ENCODE data around the gene SLIT3. TPM values are rescaled to one million over a fixed set of nuclear protein-coding genes. Genes with fewer than 3 reads are reported as not detected.

The SLIT3 gene
- total and polyA plus RNA-seq, 2 donors (not counting 3 experiments of a cell fraction or from before 2014, with no cell fraction given), result 0.90 to 1.0 TPM

DNA sequence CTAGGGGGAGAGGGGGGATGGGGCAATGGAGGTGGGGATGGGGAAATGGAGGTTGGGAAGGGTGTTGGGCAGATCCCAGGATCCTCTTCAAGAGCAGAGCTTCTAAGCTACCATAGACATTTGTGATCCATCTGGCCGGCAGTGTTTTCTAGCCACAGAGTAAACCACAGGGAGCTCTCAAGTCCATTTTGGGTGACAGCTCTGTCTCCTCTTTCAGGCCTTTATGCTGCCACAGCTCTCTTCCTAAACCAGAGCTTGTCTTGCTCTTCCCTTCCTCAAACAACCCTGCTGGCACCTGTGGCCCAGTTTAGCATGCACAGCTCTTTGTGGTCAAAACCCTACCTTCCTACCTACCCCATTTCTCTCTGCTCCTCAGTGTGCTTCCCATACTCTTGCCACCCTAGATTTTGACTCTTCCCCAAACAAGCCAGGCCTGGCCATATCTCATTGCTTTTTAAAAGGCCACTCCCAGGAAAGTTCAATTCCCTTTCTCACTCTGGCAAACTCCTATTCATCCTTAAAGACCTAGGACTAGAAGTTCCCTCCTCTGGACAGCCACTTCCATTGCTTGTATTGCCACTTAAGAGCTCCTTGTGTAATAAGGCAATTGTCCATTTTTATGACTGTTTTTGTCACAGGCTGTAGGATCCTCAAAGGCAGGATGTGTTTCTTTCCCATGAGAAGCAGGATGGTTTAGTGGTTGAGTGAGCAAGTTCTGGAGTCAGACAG lies 637.5 kb downstream of the SLIT3 start:
- H3K36me3 ChIP-seq (ENCODE audit: control insufficient read depth in 2 of 2, extremely low read depth in 1 of 2, insufficient read depth in 2 of 2, low read length in 2 of 2), result no peaks in the 10 kb centered on the region
- TF ChIP-seq POLR2AphosphoS5 (IDR thresholded peaks at IDR 0.05; ENCODE audit: insufficient read depth, low read depth, low read length), result no peak
- TF ChIP-seq FOS (IDR thresholded peaks at IDR 0.05; ENCODE audit: borderline replicate concordance, insufficient read depth, low read length), result no peak
- no peak for TF ChIP-seq POLR2A (IDR thresholded peaks at IDR 0.05; ENCODE audit: low read depth, low read length)
- no peak for TF ChIP-seq JUN (IDR thresholded peaks at IDR 0.05; ENCODE audit: borderline replicate concordance, insufficient read depth, insufficient read length, low read depth)
- TF ChIP-seq MAX (IDR thresholded peaks at IDR 0.05; ENCODE audit: insufficient read depth, insufficient read length), result no peak
- no peak for TF ChIP-seq GATA2 (IDR thresholded peaks at IDR 0.05; ENCODE audit: insufficient read depth, insufficient read length, low read depth, low read length)
- TF ChIP-seq CTCF (IDR thresholded peaks at IDR 0.05; ENCODE audit: extremely low read depth in 1 of 2, insufficient read depth in 1 of 2, low read depth in 1 of 2, low read length in 2 of 2), result no peak
- TF ChIP-seq MYC (IDR thresholded peaks at IDR 0.05; ENCODE audit: low read depth, low read length), result no peak
- TF ChIP-seq EZH2 (IDR thresholded peaks at IDR 0.05; ENCODE audit: borderline replicate concordance, low read depth, low read length, severe bottlenecking), result no peak
- no peak overlapping the region for H3K4me2 ChIP-seq (ENCODE audit: insufficient read depth, low read length)
- no peaks in the 10 kb centered on the region for H3K27me3 ChIP-seq (ENCODE audit: control insufficient read depth in 2 of 2, insufficient read depth in 2 of 2, low read length in 2 of 2)
- intact Hi-C loops (cut with micrococcal nuclease) (no loop called here), dilution Hi-C loops (cut with MboI; ENCODE audit: extremely low pct_ligation_motif_present, low sequenced_read_pairs) (no loop called here)
- H3K9me3 ChIP-seq (replicated peaks; ENCODE audit: control insufficient read depth, insufficient read depth, low read length), result no peaks in the 10 kb centered on the region
- H3K9ac ChIP-seq (replicated peaks; ENCODE audit: extremely low read depth, insufficient read depth, low read length), result no peak overlapping the region
- CTCF ChIA-PET, result no interaction called here
- POLR2A ChIA-PET, result no interaction called here
- H3K27ac ChIP-seq (ENCODE audit: insufficient read depth, low read depth, low read length), result no peak overlapping the region
- DNase-seq (ENCODE audit: low read depth, low spot score), result no peak
- no peak for FAIRE-seq
- H2AFZ ChIP-seq (ENCODE audit: low read depth, low read length), result no peak overlapping the region
- H3K4me3 ChIP-seq (replicated peaks in 1 of 3; ENCODE audit: insufficient read depth in 1 of 3, low read depth in 1 of 3, low read length in 3 of 3), result no peak overlapping the region
- no TSS peak for BruUV-seq (replicated peaks)
- H3K79me2 ChIP-seq (ENCODE audit: control insufficient read depth, insufficient read depth, low read length), result no peaks in the 10 kb centered on the region
- H3K9me1 ChIP-seq (replicated peaks; ENCODE audit: control insufficient read depth, extremely low read depth, insufficient read depth, low read length), result no peaks in the 10 kb centered on the region
- no peaks in the 10 kb centered on the region for H3K4me1 ChIP-seq (ENCODE audit: control insufficient read depth, extremely low read depth, insufficient read depth, low read length)
- no peaks in the 10 kb centered on the region for H4K20me1 ChIP-seq (replicated peaks; ENCODE audit: control insufficient read depth, extremely low read depth, insufficient read depth, low read length)
